Osteoblast (primary cell): ENCODE measurements around the gene CST7. TPM values are rescaled to one million over a fixed set of nuclear protein-coding genes. Genes with fewer than 3 reads are reported as not detected.

Source experiments
- DNase-seq: peaks from one replicate; pipeline ENCODE4 v3.0.0; 2011; ENCODE audit warnings: low spot score, mixed read lengths; ENCODE audit not compliant: insufficient read length; ENCODE audit errors: missing footprints
- H2AFZ ChIP-seq: 2 replicates; pipeline ENCODE4 v1.6.0; 2011; ENCODE audit warnings: mild to moderate bottlenecking, low read length
- H3K27ac ChIP-seq: 2 replicates; pipeline ENCODE4 v1.5.1; 2011; ENCODE audit warnings: mild to moderate bottlenecking, low read depth, low read length, moderate library complexity
- H3K27me3 ChIP-seq: 2 replicates; pipeline ENCODE4 v1.6.0; 2012; ENCODE audit warnings: mild to moderate bottlenecking, control low read depth, inconsistent platforms, low read length, moderate library complexity; ENCODE audit not compliant: insufficient read depth
- H3K36me3 ChIP-seq: 2 replicates; pipeline ENCODE4 v1.5.1; 2011; ENCODE audit warnings: mild to moderate bottlenecking, low read length, control low read depth, moderate library complexity; ENCODE audit not compliant: insufficient read depth
- H3K4me1 ChIP-seq: 2 replicates; pipeline ENCODE4 v1.5.1; 2011; ENCODE audit warnings: mild to moderate bottlenecking, low read length, control low read depth, moderate library complexity; ENCODE audit not compliant: insufficient read depth
- H3K4me2 ChIP-seq: 2 replicates; pipeline ENCODE4 v1.6.0; 2011; ENCODE audit warnings: mild to moderate bottlenecking, low read length; ENCODE audit not compliant: insufficient read depth
- H3K4me3 ChIP-seq: fragments of 200-600 bp; sonication (generic); 3 replicates; pipeline ENCODE4 v1.5.1; 2012; ENCODE audit warnings: mild to moderate bottlenecking, low read length, inconsistent platforms; ENCODE audit not compliant: insufficient read depth
- H3K79me2 ChIP-seq: 2 replicates; pipeline ENCODE4 v1.6.0; 2012; ENCODE audit warnings: mild to moderate bottlenecking, low read length, control low read depth, inconsistent platforms; ENCODE audit not compliant: insufficient read depth
- H3K9me3 ChIP-seq: 2 replicates; pipeline ENCODE4 v1.5.1; 2011; ENCODE audit warnings: low read depth, low read length, control low read depth
- H4K20me1 ChIP-seq: 2 replicates; pipeline ENCODE4 v1.6.0; 2012; ENCODE audit warnings: mild to moderate bottlenecking, low read length, control low read depth; ENCODE audit not compliant: insufficient read depth
- total RNA-seq: library from RNA; depleted of rRNA; stranded (reverse); fragments of >200 nt; gene quantifications from 2 replicates; pipeline ENCODE4 v1.2.3, GENCODE V29; 2012
- TF ChIP-seq, protein P1 (sequence below): IDR thresholded peaks from 2 replicates; pipeline ENCODE4 v1.5.1; 2011; ENCODE audit warnings: mild to moderate bottlenecking, low read depth, low read length, moderate library complexity; ENCODE audit errors: extremely low read depth

Gene CST7
- total RNA-seq, 1 donor: not detected

DNA sequence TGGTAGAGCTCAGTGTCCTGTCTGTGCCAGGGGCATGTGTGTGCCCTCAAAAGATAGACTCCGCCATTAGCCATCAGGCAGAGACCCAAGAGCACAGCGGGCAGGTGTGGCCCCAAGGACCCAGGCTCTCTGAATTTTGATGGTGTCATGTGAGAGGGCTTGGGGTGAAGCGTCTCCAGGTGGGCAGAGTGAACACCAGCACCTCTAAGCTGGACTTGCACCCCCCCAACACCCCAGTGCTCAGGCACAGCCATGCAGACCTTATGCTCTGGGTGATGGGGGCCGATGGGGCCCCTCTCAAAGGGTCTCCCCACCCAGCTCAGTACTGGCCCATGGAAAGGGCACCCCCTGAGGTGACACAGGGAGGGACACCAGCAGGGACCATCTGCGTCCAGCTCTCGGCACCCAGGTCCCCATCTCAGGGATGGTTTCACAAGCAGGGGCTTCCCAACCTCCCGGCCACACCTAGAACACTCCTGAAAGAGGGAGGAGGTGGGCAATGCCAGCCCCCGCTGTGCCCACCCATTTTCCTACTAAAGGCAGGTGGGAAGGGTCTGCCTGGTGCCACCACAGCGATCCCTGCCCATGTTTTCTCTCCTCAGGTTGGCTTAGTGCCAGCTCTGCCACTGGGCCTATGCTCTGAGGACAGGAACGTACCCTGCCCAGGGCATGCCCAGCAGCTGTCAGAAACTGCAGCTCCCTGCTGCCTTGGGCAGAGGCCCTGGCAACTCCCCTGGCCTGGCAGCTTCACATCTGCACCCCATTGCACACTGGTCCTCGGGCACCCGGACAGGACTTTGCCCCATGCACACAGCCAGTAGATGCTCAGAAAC, 3.5 kb downstream of the CST7 start:
- Histone ChIP-seq H3K9me3 (no peaks in the 10 kb centered on the region), H3K36me3 (no peaks in the 10 kb centered on the region), H3K4me1 (no peaks in the 10 kb centered on the region), H4K20me1 (no peaks in the 10 kb centered on the region), H3K27ac (no peak overlapping the region), H2AFZ (no peak overlapping the region), H3K4me2 (no peak overlapping the region), H3K4me3 (no peak overlapping the region), H3K27me3 (no peaks in the 10 kb centered on the region), H3K79me2 (no peaks in the 10 kb centered on the region)
- TF ChIP-seq, protein P1, sequence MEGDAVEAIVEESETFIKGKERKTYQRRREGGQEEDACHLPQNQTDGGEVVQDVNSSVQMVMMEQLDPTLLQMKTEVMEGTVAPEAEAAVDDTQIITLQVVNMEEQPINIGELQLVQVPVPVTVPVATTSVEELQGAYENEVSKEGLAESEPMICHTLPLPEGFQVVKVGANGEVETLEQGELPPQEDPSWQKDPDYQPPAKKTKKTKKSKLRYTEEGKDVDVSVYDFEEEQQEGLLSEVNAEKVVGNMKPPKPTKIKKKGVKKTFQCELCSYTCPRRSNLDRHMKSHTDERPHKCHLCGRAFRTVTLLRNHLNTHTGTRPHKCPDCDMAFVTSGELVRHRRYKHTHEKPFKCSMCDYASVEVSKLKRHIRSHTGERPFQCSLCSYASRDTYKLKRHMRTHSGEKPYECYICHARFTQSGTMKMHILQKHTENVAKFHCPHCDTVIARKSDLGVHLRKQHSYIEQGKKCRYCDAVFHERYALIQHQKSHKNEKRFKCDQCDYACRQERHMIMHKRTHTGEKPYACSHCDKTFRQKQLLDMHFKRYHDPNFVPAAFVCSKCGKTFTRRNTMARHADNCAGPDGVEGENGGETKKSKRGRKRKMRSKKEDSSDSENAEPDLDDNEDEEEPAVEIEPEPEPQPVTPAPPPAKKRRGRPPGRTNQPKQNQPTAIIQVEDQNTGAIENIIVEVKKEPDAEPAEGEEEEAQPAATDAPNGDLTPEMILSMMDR: no peak
- DNase-seq: no peak

DNA sequence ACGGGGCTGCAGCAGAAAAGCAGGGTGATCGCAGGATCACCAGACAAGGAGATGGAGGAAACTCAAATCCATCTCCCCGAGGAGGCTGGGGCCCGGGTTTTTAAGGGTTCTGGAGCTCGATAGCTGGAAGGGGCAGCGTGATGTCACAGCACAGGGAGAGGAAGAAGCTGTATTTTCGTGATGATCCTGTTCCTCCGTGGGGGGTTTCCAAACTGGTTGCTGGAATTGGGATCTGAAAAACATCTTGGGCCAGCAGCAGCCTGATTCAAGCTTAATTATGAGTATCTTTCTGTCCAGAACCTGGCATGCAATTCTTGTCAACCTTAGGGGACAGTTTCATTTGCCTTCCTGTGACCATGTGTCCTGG, 4.1 kb downstream of the CST7 start:
- no peaks in the 10 kb centered on the region for H3K27me3 ChIP-seq
- no peaks in the 10 kb centered on the region for H4K20me1 ChIP-seq
- no peak overlapping the region for H2AFZ ChIP-seq
- H3K79me2 ChIP-seq: no peaks in the 10 kb centered on the region
- no peak overlapping the region for H3K27ac ChIP-seq
- no peak for DNase-seq
- no peak overlapping the region for H3K4me2 ChIP-seq
- no peaks in the 10 kb centered on the region for H3K4me1 ChIP-seq
- no peaks in the 10 kb centered on the region for H3K9me3 ChIP-seq
- no peak overlapping the region for H3K4me3 ChIP-seq
- TF ChIP-seq, protein P1: no peak
- no peaks in the 10 kb centered on the region for H3K36me3 ChIP-seq

DNA sequence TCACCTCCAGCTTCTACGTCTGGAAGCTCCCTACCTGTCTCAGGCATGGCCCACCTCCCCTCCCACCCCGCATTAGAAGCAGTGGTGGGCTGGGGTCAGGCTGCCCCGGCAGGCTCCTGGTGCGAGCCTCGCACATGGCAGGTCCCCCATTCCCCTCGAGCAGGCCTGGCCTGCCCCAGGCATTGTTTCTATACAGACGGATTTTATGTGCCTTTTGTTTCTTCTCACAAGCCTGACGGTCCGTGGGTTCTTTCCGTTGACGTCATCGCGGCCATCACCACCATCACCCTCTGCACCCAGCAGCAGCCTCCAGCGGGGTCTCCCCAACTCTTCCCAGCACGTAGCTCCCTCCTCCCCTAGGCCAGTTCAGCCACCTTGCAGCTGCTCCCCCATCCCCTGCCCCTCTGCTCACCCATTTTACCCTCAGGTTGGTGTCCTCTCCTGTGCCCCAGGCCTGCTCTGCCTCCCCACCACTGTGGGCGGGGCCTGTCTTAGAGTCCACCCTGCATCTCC, 4.6 kb downstream of the CST7 start:
- H3K79me2 ChIP-seq: no peaks in the 10 kb centered on the region
- H3K4me1 ChIP-seq: no peaks in the 10 kb centered on the region
- H3K36me3 ChIP-seq: no peaks in the 10 kb centered on the region
- no peak overlapping the region for H3K4me2 ChIP-seq
- H3K27me3 ChIP-seq: no peaks in the 10 kb centered on the region
- no peak overlapping the region for H2AFZ ChIP-seq
- TF ChIP-seq, protein P1: no peak
- no peaks in the 10 kb centered on the region for H4K20me1 ChIP-seq
- no peak overlapping the region for H3K4me3 ChIP-seq
- H3K9me3 ChIP-seq: no peaks in the 10 kb centered on the region
- H3K27ac ChIP-seq: no peak overlapping the region
- DNase-seq: no peak

GRCh38 chr20:24954151-24954550, 5.1 kb downstream of the CST7 start:
- H3K4me3 ChIP-seq: no peak overlapping the region
- DNase-seq: no peak
- H4K20me1 ChIP-seq: no peaks in the 10 kb centered on the region
- H3K4me1 ChIP-seq: no peaks in the 10 kb centered on the region
- no peaks in the 10 kb centered on the region for H3K36me3 ChIP-seq
- TF ChIP-seq, protein P1: no peak
- H3K79me2 ChIP-seq: no peaks in the 10 kb centered on the region
- H3K9me3 ChIP-seq: no peaks in the 10 kb centered on the region
- no peak overlapping the region for H3K4me2 ChIP-seq
- H3K27me3 ChIP-seq: no peaks in the 10 kb centered on the region
- no peak overlapping the region for H3K27ac ChIP-seq
- H2AFZ ChIP-seq: no peak overlapping the region
